RWPE2 (cell line): ENCODE measurements around the gene CES2.

Experiments used
- ATAC-seq: fragments of 200-7000 bp; cut with Tn5 transposase; 3 replicates; pipeline ENCODE4 v1.9.1; 2021; ENCODE audit warnings: low read depth
- DNase-seq: peaks from one replicate; pipeline ENCODE4 v3.0.0-alpha.2; 2020; ENCODE audit warnings: low spot score
- H3K27ac ChIP-seq: fragments of 450-650 bp; 2 replicates; pipeline ENCODE4 v1.5.1; 2017; ENCODE audit warnings: mild to moderate bottlenecking; ENCODE audit not compliant: poor library complexity, severe bottlenecking
- H3K27me3 ChIP-seq: fragments of 250-450 bp; sonication (Bioruptor Pico); 2 replicates; pipeline ENCODE4 v1.5.1; 2021; ENCODE audit warnings: mild to moderate bottlenecking, moderate library complexity; ENCODE audit not compliant: insufficient read depth, poor library complexity, severe bottlenecking
- H3K36me3 ChIP-seq: fragments of 250-450 bp; sonication (Bioruptor Pico); 2 replicates; pipeline ENCODE4 v1.5.1; 2020; ENCODE audit warnings: low read depth, mild to moderate bottlenecking, moderate library complexity
- H3K4me1 ChIP-seq: fragments of 250-450 bp; sonication (Bioruptor Pico); 2 replicates; pipeline ENCODE4 v1.5.1; 2021; ENCODE audit warnings: mild to moderate bottlenecking, moderate library complexity; ENCODE audit not compliant: insufficient read depth, poor library complexity, severe bottlenecking
- H3K4me3 ChIP-seq: fragments of 250-450 bp; sonication (Bioruptor Pico); 2 replicates; pipeline ENCODE4 v1.5.1; 2021; ENCODE audit warnings: mild to moderate bottlenecking, moderate library complexity; ENCODE audit not compliant: severe bottlenecking
- H3K9me3 ChIP-seq: fragments of 250-450 bp; sonication (Bioruptor Pico); 2 replicates; pipeline ENCODE4 v1.5.1; 2021; ENCODE audit warnings: mild to moderate bottlenecking, moderate library complexity; ENCODE audit not compliant: severe bottlenecking
- TF ChIP-seq, protein P1 (sequence below): fragments of 450-650 bp; IDR thresholded peaks from one replicate; pipeline ENCODE4 v1.5.1; 2017; ENCODE audit warnings: mild to moderate bottlenecking, moderate library complexity; ENCODE audit not compliant: poor library complexity, severe bottlenecking

Gene CES2

DNA sequence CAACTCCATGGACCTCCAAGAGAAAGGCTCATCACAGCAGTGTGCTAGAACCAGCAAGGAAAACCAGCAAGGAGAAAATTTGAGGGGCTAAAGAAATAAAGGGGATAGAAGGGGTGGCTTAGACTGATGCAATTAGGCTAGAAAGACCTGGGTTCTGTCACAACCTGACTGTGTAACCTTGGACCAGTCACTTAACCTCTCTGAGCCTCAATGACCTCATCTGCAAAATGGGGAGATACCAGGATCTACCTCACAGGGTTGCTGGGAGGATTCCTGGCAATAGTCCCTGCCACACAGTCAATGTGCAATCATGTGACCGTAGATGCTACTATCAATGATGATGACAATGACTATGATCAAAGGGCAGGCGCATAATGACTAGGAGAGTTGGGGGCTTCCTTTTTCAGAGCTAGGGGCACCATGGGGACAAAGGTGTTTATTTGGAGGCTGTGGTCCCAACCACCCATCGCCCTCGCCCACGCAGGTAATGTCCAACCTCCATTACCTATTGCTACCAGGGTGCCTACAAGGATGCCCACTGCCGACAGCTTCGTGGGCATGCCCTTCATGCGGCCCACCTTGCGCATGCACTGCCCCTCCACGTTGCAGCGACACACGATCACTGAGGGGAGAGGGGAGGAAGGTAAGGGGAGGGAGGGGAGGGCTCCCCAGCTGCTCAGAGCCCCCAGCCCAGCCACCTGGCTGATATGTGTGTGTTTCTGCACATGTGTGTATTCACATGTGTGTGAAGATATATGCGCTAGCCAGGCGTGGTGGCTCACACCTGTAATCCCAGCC is 26.4 kb upstream of the CES2 start:
- Histone ChIP-seq H3K36me3 (no peaks in the 10 kb centered on the region), H3K9me3 (no peaks in the 10 kb centered on the region), H3K27me3 (no peaks in the 10 kb centered on the region), H3K4me3 (no peak overlapping the region), H3K27ac (no peak overlapping the region), H3K4me1 (peaks cover 2% of the 10 kb centered on the region)
- DNase-seq (no peak), ATAC-seq (no peak)
- TF ChIP-seq, protein P1, sequence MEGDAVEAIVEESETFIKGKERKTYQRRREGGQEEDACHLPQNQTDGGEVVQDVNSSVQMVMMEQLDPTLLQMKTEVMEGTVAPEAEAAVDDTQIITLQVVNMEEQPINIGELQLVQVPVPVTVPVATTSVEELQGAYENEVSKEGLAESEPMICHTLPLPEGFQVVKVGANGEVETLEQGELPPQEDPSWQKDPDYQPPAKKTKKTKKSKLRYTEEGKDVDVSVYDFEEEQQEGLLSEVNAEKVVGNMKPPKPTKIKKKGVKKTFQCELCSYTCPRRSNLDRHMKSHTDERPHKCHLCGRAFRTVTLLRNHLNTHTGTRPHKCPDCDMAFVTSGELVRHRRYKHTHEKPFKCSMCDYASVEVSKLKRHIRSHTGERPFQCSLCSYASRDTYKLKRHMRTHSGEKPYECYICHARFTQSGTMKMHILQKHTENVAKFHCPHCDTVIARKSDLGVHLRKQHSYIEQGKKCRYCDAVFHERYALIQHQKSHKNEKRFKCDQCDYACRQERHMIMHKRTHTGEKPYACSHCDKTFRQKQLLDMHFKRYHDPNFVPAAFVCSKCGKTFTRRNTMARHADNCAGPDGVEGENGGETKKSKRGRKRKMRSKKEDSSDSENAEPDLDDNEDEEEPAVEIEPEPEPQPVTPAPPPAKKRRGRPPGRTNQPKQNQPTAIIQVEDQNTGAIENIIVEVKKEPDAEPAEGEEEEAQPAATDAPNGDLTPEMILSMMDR = no peak

DNA sequence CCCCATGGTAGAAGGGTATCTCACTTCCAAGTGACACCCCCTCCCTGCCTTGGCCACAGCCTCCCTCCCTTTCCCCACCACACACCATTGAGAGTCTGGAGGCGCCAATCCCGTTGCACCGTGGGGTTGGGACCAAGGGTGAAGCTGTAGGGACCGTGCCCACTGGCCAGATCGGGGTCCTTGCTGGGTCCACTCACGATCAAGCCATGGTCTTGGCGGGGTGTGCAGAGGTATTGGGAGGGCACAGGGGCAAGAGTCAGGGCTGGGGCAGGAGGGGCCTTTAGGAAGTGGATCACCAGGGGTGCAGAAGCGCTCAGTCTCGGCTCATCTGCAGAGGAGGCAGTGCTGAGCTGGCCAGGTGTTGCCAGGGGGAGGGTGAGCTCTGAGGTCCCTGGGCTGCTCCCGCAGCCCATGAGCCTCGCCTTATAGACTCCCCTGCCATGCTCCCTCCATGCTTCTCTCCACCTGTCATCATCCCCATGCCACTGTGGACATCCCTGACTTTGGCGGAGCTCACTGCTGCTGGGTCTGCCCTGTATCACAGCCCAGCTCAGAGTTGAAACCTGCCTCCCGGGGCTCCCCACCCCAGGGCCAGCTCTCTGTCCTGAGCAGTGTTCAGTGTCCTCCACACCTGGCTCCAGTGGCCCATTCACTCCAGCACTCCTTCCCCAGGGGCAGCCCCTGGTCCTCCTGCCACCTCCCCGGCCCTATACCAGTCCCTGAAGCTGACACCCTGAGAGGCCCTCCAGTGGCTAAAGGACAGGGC is 25.0 kb upstream of the CES2 start:
- H3K4me1 ChIP-seq = peaks cover 2% of the 10 kb centered on the region
- no peaks in the 10 kb centered on the region for H3K27me3 ChIP-seq
- no peak overlapping the region for H3K4me3 ChIP-seq
- no peaks in the 10 kb centered on the region for H3K36me3 ChIP-seq
- no peak overlapping the region for H3K27ac ChIP-seq
- TF ChIP-seq, protein P1 = no peak
- H3K9me3 ChIP-seq = no peaks in the 10 kb centered on the region
- ATAC-seq (no peak), DNase-seq (no peak)

DNA sequence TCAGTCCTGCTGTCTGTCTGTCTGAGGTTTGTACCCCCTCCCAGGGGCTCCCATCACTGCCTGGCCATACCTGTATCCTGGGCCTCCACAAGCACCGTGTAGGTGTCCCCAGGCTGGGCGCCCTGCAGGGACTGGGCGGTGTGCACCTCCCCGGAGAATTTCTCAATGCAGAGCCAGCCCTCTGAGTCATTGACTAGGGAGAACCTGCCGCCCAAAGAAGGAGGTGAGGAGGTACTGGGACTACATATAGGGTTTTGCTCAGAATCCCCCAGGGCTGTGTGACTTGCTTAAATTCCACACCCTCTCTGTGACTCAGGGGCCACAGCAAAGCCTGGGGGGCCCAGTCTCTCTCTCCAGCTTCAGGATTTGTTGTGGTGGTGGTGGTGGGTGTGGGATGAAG is 24.2 kb upstream of the CES2 start:
- TF ChIP-seq, protein P1 = no peak
- H3K4me1 ChIP-seq = peaks cover 2% of the 10 kb centered on the region
- no peak for DNase-seq
- H3K27ac ChIP-seq = no peak overlapping the region
- no peaks in the 10 kb centered on the region for H3K9me3 ChIP-seq
- H3K27me3 ChIP-seq = no peaks in the 10 kb centered on the region
- ATAC-seq = peak; percentile 70
- H3K36me3 ChIP-seq = no peaks in the 10 kb centered on the region
- H3K4me3 ChIP-seq = no peak overlapping the region

DNA sequence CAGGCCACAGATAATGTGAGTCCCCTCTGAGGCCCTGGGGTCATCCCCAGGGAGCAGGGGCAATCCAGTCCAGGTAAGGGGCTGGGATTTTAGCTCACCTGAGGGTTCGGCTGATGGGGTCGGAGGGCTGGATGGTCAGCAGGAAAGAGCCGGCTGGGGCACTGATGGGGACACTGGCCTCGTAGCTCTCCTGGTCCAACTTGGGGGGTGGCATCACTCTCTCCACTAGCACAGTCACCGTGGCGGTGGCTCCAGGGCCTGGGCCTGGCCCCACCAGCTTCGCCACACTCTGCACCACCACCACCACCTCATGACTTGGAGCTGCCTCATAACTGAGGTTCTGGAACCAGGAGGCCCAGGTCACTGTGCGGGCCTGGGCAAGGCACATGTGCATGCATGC is 23.5 kb upstream of the CES2 start:
- Histone ChIP-seq H3K27ac (no peak overlapping the region), H3K4me1 (peaks cover 2% of the 10 kb centered on the region), H3K4me3 (no peak overlapping the region), H3K27me3 (no peaks in the 10 kb centered on the region), H3K36me3 (no peaks in the 10 kb centered on the region), H3K9me3 (no peaks in the 10 kb centered on the region)
- DNase-seq (no peak), ATAC-seq (no peak)
- TF ChIP-seq, protein P1 = no peak
